GM18517 (cell line): ENCODE results near the gene LGALS9C.
"Not testable (repeated sequence)": the region's sequence is repeated elsewhere in the genome, so short reads cannot be mapped to it uniquely, and the experiment has no call there.

Source experiments
- ATAC-seq: cut with Tn5 transposase; IDR thresholded peaks from one replicate; pipeline ENCODE4 v1.9.1; 2021; ENCODE audit warnings: mild to moderate bottlenecking, moderate library complexity; ENCODE audit not compliant: unreplicated experiment

Gene LGALS9C

DNA sequence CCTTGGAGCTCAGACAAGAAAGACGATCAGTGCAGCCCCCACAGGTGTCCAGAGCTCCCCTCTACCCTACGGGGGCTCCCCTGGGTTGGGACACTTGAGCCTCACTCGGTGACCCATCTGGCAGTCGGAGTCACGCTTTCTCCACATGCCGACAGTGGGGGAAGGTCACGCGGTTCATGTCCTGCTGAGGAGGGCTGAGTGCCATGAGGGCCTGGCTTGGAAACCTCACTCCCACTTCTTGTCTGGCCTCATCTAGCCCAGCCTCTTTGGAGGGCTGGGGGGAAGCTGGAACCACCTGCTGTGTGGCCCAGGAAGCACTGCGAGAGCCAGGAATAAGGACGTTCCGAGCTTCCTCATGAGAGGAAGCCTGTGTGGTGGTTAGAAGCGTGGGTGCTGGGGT is 1.8 kb downstream of the LGALS9C start:
- ATAC-seq = not testable (repeated sequence)

DNA sequence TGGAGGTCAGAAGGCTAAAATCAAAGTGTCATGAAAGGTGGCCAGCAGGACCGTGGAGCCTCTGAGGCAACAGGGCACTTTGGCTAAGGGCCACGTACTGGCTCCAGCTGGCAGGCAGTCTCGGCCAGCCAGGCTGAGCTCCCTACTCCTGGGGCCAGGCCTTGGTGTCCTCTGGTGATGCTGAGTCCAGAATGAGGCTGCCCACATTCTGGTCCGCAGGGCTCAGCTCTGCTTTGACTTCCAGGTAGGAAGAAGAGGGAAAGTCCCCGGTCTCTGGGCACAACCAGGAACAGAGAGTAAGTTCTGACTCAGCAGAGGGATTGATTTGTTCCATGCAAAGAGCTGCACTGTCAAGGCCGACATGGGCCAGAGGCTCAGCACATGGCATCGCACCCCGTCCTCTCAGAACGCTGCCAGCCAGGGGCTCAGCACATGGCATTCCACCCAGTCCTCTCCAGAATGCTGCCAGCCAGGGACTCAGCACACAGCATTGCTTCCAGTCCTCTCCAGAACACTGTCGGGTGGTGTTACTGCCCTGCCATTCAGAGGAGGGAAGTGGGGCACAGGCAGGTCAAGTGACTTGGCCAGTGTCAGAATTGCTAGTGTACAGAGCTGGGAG is 2.5 kb downstream of the LGALS9C start:
- ATAC-seq = not testable (repeated sequence)

DNA sequence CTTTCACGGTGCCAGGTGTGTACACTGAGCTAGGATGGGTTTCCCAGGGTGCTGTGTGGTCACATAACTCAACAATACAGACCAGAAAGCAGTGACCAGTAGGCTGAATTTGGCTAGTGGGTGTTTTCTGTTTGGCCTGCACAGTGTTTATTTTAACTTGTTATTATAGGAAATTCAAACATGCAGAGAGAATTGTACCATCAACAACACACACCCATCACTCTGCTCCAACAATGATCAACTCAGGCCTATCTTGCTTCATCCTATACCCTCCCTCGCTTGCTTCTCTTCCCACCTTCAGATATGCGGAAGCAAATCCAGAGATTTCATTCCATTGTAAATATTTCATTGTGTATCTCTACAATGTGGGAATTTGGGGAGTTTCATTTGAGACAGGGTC is 5.2 kb downstream of the LGALS9C start:
- ATAC-seq = not testable (repeated sequence)

DNA sequence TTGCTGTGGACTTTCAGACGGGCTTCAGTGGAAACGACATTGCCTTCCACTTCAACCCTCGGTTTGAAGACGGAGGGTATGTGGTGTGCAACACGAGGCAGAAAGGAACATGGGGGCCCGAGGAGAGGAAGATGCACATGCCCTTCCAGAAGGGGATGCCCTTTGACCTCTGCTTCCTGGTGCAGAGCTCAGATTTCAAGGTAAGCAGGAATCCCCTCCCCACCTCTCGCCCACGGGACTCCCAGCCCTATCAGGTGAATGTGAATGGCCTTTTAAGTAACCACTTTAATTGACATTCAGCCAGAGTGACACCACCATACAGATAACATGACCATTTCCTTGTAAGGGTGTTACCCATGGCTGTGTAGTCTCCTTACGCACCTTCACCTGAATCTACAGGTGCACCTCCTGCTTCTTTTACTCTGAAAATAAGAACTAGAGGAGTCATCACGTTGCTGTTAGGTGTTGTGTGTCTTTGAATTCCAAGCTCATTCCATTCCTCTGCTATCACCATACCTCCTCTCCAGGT is 9.4 kb downstream of the LGALS9C start:
- not testable (repeated sequence) for ATAC-seq

DNA sequence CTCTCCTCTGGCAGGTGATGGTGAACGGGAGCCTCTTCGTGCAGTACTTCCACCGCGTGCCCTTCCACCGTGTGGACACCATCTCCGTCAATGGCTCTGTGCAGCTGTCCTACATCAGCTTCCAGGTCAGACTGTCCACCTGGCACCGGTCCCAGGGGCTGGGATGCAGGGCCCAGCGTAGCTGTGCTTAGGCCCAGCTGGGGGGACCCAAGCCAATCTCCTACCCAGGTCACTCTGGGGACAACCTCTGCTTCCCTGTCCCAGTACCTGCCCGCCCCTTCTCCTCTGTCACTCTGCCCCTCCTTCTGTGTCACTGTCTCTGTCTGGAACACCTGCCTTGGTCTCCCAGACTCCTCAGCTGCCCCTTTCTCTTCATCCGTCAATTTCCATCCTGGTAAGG is 11.0 kb downstream of the LGALS9C start:
- not testable (repeated sequence) for ATAC-seq

DNA sequence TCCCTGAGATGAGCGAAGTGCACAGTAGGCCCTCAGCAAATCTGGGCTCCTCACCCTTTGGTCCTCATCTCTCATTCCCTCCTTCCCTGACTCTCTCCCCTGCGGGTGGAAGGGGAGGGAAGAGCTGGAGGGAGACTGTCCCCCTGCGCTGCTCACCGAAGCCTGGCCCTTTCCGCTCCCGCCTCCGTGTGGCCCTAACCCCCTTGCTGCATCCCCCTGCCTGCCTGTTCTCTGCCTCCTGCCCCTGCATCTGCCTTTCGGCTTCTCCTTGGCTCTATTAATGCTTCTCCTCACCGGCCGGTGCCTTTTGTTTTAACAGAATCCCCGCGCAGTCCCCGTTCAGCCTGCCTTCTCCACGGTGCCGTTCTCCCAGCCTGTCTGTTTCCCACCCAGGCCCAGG is 12.0 kb downstream of the LGALS9C start:
- ATAC-seq = not testable (repeated sequence)

DNA sequence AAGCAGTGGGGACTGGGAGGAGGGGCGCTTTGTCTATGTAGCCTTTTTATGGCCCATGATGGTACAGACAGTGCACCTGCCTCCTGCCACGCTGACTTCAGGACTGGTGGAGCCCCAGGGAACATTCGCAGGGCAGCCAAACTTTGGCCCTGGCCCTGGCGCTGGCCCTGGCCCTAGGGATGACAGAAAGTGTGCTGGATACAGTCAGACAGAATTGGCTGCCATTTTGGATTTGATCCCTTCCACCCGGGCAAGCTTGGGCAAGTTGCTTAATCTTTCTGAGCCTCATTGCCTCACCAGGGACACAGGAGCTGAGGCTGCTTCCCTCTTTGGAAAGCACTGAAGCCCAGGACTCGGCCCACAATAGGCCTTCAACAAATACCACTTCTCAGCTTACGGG is 13.4 kb downstream of the LGALS9C start:
- ATAC-seq = not testable (repeated sequence)

DNA sequence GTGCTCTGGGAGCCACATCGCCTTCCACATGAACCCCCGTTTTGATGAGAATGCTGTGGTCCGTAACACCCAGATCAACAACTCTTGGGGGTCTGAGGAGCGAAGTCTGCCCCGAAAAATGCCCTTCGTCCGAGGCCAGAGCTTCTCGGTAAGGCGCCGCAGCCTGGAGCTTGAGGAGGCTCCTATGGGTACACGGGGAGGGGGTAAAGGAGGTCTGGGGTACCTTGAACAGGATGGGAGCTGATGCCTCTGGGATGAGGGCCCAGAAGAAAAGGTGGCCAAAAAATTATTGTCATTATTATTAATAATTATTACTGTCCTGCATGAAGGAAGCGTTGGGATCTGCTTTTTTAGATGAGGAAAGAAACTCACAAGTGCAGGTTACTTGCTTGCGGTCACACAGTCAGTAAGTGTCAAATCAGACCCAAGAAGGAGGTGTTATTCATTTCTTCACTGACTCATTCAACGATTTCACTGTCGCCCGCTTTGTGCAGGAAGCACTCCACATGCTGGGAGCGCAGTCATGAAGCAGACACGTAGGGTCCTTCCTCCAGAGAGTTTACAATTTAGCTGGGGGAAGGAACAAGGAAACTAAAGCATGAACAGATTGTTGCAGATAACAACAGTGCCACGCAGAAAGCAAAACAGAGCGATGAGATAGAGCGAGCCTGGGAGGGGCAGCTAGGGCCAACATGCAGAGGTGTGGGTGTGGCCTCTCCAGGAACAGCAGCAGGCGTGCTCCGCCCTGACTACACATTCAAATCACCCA is 16.3 kb downstream of the LGALS9C start:
- peak; percentile 58 for ATAC-seq

DNA sequence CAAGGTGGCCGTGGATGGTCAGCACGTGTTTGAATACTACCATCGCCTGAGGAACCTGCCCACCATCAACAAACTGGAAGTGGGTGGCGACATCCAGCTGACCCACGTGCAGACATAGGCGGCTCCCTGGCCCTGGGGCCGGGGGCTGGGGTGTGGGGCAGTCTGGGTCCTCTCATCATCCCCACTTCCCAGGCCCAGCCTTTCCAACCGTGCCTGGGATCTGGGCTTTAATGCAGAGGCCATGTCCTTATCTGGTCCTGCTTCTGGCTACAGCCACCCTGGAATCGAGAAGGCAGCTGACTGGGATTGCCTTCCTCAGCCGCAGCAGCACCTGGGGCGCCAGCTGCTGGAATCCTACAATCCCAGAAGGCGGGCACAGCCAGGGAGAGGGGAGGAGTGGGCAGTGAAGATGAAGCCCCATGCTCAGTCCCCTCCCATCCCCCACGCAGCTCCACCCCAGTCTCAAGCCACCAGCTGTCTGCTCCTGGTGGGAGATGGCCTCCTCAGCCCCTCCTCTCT is 17.7 kb downstream of the LGALS9C start:
- not testable (repeated sequence) for ATAC-seq

DNA sequence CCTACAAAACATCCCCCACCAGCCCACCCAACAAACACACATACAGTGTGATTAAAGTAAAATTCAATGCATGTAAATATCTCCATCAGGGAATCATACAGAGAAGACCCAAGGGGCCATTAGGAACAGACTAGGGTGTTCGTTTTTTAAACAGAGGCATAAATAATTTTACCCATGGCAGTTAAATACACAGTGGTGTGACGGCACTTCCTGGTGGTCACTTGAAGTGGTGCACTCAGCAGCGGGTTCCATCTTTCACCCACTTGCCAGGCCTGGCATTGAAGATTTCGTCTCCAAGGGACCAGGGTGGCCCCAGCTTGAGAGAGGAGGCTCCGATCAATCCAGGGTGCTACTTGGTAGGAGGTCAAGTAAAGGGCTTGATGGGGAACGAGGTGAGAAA is 20.5 kb downstream of the LGALS9C start:
- not testable (repeated sequence) for ATAC-seq

DNA sequence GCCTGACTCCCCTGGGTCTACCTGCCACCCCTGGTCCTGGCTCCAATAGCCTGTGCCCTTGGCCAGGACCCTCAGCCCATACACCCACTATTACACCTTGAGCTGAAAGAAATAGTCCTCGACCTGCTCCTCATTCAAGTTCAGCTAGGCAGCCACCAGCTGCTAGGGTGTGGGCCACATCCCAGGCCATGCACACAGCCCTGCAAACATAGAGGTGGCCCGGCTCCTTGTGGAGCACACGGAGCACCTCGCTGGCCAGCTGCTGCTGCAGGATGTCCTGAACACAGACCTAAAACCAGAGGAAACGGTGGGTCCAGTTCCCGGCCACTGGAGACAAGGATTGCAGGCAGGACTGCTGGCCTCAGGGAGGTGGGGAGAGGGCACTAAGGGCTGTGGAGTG is 22.5 kb downstream of the LGALS9C start:
- ATAC-seq = not testable (repeated sequence)

DNA sequence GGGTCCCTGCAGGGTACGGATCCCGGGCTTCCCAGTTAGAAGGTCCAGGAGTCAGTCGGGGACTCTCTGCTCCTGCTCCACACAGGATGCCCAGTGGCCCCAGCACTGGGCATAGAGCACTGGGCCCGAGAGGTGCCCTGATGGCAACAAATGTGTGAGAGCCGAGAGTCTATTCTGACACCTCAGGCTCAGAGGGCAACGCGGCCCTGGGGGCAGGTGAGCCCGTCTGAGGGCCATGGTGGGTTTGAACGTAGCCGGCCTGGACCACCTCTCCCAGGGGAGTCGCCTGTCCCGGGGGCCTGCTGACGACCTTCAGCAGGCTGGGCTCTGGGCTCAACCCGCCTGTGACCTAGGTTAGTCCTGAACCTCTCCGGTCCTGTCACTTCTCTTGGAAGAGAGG is 23.2 kb downstream of the LGALS9C start:
- not testable (repeated sequence) for ATAC-seq

DNA sequence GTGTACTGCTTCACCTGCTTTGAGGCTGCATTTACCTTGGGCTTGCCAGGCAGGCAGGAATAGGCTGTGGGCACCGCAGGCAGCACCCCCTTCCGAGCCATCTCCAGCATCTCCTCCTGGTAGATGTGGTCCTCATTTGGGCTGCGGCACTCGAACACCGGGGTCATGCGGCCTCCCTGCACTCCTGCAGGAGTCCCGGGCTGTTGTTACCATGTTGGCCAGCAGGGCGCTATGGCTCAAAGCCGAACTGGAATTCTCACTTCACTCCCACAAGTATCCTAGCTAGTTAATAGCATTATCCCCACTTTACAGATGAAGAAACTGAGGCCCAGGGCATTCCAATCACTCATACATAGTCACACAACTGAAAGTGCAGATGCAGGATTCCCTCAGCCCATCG is 23.7 kb downstream of the LGALS9C start:
- ATAC-seq = not testable (repeated sequence)

DNA sequence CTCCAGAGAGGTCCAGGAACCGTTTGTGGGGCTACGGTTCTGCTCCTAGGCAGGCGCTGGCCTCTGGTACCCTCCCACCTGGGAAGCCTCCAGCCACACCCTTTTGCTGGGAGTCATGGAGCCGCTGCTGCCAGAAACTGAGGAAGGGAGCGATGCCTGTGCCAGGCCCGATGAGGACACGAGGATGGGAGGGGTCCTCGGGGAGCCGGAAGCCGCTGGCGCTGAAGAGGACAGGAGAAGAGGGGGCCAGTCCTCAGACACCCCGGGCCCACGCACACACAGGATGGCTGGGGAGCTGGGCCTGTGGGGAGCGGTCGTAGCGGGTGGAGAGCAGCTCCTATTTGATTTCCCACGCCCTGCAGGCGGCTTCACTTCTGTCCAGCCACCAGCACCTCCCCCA is 24.2 kb downstream of the LGALS9C start:
- not testable (repeated sequence) for ATAC-seq

DNA sequence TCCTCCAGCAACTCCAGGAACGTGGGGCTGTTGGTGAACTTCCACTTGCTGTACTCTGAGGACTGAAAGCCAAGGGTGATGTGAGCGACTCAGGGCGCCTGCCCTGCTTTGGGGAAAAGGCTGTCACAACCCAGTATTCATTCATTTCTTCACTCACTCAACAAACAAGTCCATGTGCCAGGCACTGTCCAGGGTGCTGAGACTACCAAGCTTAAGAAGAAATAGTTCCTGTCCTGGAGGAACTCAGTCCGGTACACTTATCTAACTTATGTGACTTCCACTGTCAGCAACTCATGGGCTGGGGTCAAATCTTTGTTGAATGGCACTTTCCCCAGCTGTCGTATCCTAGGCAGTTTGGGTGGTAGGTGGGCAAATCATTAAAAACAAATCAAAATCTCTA is 26.6 kb downstream of the LGALS9C start:
- ATAC-seq = not testable (repeated sequence)

DNA sequence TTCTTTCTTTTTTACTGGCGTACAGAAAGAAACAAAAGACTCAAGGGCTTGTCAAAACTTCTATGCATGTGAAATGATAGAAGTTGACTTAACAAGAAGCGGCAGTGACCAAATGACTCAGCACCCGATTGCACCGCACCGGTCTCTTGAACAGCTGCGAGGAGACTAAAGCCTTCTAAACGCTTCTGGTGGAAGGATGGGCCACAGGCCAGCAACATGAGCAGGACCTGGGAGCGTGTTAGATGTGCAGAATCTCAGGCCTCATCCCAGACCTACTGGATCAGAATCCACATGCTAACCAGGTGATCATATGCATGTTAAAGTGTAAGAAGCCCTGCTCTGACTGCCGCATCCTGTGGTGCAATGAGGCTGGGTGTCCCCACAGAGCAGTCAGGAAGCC is 31.1 kb downstream of the LGALS9C start:
- not testable (repeated sequence) for ATAC-seq

DNA sequence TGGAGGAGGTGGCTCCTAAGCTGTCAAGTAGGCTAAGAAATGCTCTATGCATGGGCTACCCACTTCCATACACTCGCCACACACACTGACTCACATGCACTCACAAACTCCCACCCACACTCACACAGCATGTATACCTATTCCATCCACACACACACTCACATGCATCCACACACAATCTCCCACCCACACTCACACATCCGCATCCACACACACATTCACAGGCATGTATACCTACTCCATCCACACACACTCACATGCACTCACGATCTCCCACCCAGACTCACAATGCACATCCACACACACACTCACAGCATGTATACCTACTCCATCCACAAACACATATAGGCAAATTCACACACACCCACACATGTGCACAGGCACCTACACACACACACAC is 32.1 kb downstream of the LGALS9C start:
- not testable (repeated sequence) for ATAC-seq

DNA sequence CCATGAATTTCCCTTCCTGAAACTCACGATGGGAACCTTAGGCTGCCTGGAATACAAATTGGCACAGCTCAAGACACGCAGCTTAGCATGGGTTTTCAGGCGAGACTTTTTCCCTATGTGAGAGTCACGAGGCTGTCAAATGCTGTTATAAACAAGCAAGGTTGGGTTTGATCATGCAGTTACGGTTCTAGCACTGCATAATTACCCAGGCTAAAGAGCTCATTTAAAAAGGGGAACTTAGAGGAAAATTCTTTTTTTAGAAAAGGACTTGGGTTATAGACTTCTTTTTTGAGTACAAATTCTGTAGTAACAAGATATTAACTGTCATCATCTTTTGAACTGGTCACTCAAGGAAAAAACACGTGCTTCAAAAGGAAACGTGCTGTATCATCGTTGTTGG is 44.5 kb downstream of the LGALS9C start:
- ATAC-seq = not testable (repeated sequence)

DNA sequence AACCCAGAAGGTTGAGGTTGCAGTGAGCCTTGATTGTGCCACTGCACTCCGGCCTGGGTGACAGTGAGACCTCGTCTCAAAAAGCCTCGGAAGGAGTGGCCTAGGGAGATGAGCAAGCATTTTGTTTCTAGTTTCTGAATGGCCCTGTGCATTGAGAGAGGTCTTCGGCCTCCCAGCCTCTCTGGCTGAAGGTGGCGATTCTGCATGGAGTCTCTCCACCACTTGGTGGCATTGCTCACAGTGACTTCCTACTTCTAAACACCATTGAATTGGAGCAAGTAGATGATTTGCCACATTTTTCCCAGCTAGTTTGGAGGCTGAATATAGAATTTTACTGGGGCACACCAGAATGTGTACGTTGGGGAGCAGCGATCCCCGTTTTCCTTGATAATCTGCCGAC is 48.4 kb downstream of the LGALS9C start:
- ATAC-seq = not testable (repeated sequence)

DNA sequence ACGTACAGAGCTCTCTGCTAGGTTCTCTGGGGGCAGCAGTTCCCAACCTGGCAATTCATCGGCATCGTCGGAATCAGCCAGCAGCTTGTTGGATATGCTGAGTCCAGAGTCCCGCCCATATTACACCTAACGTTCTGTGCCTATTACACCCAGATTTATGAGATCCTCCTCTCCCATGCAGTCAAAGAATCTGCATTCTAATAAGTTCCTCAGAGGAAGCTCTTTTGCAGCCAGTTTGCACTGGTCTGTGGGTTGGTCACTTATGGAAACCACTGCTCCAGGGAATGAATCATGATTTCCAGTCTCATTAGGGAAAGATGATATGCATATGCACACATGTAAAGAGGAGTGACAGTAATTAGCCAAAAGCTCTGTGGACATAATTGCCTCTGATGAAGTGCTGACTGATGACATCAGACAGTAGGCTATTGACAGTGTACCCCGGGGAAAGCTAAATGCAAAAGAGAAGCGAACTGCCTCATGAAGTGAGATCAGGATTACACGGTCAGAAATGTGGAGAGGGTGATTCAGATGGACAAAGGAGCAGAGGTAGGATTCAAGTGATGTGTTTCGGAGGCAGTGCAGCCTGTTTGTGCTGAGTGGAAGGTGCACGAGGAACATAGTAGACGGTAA is 49.7 kb downstream of the LGALS9C start:
- ATAC-seq = not testable (repeated sequence)

DNA sequence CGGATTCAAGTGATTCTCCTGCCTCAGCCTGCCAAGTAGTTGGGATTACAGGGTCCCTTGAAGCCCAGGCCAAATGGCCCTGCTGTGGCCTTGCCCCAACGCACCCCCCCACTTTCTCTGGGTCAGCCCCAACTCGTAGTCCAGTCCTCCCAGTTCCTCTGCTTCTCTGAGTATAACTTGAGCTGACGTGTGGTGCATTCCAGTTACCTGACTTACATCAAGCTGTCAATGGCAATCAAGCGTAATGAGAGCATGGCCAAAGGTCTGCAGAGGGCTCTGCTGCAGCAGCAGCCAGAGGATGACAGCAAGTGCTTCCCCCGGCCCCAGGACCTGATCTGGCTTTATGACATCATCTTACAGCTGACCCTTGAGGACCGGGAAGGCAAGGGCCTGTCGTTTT is 50.8 kb downstream of the LGALS9C start:
- not testable (repeated sequence) for ATAC-seq
